Measurements from ENCODE around the gene ZIC4. TPM values are rescaled to one million over a fixed set of nuclear protein-coding genes. Genes with fewer than 3 reads are reported as not detected.

The ZIC4 gene
- total and polyA plus RNA-seq, 3 donors from 2014 or later, result 0.06 to 0.55 (median 0.31) TPM

DNA sequence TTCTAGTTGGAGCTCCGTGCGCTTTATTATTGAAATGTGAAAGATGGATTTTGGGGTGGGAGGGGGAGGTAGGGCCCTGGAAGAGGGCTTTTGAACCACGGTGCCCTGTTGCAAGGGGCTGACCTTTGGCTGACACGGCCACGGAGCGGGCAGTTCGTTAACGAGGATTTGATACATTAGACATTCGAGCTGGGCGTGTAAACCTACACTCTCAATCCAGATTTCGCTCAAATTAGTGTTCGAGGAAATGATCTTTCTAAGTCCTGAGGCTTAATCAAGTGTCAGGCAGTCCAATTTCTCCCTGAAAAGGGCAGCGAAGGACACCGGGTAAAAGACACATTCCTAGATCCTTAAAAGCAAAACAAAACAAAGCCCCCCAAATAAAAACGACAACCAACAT lies 15.9 kb upstream of the ZIC4 start:
- Histone ChIP-seq H3K4me3 (no peak overlapping the region), H3K9me3 (no peaks in the 10 kb centered on the region), H3K27me3 (peaks cover 10% of the 10 kb centered on the region), H3K36me3 (ENCODE audit: low read depth, missing control alignments) (no peaks in the 10 kb centered on the region), H3K27ac (no peak overlapping the region), H3K4me1 (peaks cover 6% of the 10 kb centered on the region)
- 10 to 11% methylated on average over 15 of the region's 15 CpGs for WGBS, 2 donors
- TF ChIP-seq CTCF (IDR thresholded peaks at IDR 0.05), result no peak
- no peak for TF ChIP-seq POLR2A (IDR thresholded peaks at IDR 0.05)
- intact Hi-C loops (cut with DNase I; ENCODE audit: low total_unique reads), result no loop called here
- DNase-seq, result no peak

- no peak for DNase-seq
- Histone ChIP-seq H3K36me3 (ENCODE audit: low read depth, missing control alignments) (no peaks in the 10 kb centered on the region), H3K27ac (no peak overlapping the region), H3K9me3 (no peaks in the 10 kb centered on the region), H3K4me1 (peaks cover 6% of the 10 kb centered on the region), H3K27me3 (peaks cover 10% of the 10 kb centered on the region), H3K4me3 (no peak overlapping the region)
- TF ChIP-seq CTCF (IDR thresholded peaks at IDR 0.05), result no peak
- TF ChIP-seq POLR2A (IDR thresholded peaks at IDR 0.05), result no peak
- 7 to 11% methylated on average over 9 to 52 of the region's 53 CpGs for WGBS, 2 donors
- intact Hi-C loops (cut with DNase I; ENCODE audit: low total_unique reads), result no loop called here
Observed at GRCh38 chr3:147421184-147421912, 15.0 kb upstream of the ZIC4 start.

GRCh38 chr3:147420353-147421183 lies 14.2 kb upstream of the ZIC4 start:
- Histone ChIP-seq H3K27me3 (peaks cover 10% of the 10 kb centered on the region), H3K9me3 (no peaks in the 10 kb centered on the region), H3K27ac (no peak overlapping the region), H3K4me1 (peaks cover 6% of the 10 kb centered on the region), H3K36me3 (ENCODE audit: low read depth, missing control alignments) (no peaks in the 10 kb centered on the region), H3K4me3 (no peak overlapping the region)
- no peak for TF ChIP-seq POLR2A (IDR thresholded peaks at IDR 0.05)
- TF ChIP-seq CTCF (IDR thresholded peaks at IDR 0.05), result no peak
- 8 to 9% methylated on average over 20 to 32 of the region's 32 CpGs for WGBS, 2 donors
- intact Hi-C loops (cut with DNase I; ENCODE audit: low total_unique reads), result no loop called here
- DNase-seq, result no peak

DNA sequence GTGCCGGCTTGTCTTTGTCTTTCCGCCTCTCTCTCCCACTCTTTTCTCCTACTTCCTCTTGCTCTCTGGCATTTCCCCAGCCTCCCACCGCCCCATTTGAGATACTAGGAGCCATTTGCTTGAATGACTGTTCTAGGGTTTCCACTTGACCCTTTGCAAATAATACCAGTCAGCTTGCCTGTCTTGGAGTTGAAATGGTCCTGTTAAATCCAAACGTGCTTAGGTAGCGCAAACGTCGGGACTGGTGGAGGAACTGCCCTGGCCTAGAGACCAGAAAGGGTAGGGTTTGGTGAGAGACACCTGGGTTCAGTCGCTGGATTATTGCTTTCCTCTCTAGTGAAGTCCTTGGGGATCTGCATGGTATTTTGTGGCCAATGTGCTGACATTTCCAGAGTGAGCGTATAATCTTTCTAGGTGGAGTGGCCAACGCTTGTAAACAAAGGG lies 13.5 kb upstream of the ZIC4 start:
- H3K4me1 ChIP-seq, result peaks cover 6% of the 10 kb centered on the region
- WGBS, 2 donors, result 19 to 22% methylated on average over 10 of the region's 10 CpGs
- H3K4me3 ChIP-seq, result peak overlapping the region; percentile 44 to 54
- TF ChIP-seq POLR2A (IDR thresholded peaks at IDR 0.05) (no peak), CTCF (IDR thresholded peaks at IDR 0.05) (no peak)
- no peaks in the 10 kb centered on the region for H3K36me3 ChIP-seq (ENCODE audit: low read depth, missing control alignments)
- no peaks in the 10 kb centered on the region for H3K9me3 ChIP-seq
- intact Hi-C loops (cut with DNase I; ENCODE audit: low total_unique reads), result no loop called here
- H3K27me3 ChIP-seq, result peaks cover 10% of the 10 kb centered on the region
- H3K27ac ChIP-seq, result no peak overlapping the region
- DNase-seq, result no peak
